ENCODE data around the gene TESPA1.

GRCh38 chr12:54949073-54949711, 35.4 kb downstream of the TESPA1 start:
- TF ChIP-seq, protein P1, sequence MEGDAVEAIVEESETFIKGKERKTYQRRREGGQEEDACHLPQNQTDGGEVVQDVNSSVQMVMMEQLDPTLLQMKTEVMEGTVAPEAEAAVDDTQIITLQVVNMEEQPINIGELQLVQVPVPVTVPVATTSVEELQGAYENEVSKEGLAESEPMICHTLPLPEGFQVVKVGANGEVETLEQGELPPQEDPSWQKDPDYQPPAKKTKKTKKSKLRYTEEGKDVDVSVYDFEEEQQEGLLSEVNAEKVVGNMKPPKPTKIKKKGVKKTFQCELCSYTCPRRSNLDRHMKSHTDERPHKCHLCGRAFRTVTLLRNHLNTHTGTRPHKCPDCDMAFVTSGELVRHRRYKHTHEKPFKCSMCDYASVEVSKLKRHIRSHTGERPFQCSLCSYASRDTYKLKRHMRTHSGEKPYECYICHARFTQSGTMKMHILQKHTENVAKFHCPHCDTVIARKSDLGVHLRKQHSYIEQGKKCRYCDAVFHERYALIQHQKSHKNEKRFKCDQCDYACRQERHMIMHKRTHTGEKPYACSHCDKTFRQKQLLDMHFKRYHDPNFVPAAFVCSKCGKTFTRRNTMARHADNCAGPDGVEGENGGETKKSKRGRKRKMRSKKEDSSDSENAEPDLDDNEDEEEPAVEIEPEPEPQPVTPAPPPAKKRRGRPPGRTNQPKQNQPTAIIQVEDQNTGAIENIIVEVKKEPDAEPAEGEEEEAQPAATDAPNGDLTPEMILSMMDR (conservative IDR thresholded peaks at IDR 0.05 in 1 of 2, IDR thresholded peaks at IDR 0.05 in 1 of 2; ENCODE audit: low read depth in 1 of 2, low read length in 2 of 2), result no peak
- no peak for TF ChIP-seq EZH2 (IDR thresholded peaks at IDR 0.05; ENCODE audit: low read length, missing control alignments)

Data from fibroblast of lung (primary cell).